ENCODE measurements around the gene ZSCAN21.

DNA sequence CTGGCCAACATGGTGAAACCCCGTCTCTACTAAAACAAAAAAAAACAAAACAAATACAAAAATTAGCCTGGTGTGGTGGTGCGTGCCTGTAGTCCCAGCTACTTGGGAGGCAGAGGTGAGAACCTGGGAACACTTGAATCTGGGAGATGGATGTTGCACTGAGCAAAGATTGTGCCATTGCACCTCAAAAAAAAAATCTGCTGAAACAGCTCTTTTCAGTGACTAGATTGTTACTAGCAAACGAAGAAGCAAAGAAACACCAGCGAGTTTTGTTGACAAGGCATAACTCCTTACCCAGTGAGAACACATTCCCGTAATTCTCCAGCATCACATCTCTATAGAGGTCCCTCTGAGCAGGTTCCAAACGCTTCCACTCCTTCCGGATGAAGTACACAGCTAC lies 25.3 kb downstream of the ZSCAN21 start:
- TF ChIP-seq CTCF (IDR thresholded peaks at IDR 0.05; ENCODE audit: insufficient read depth, low read depth, low read length) (no peak), EZH2 (IDR thresholded peaks at IDR 0.05; ENCODE audit: insufficient read depth, low read length) (no peak)
